Measurements from ENCODE around the gene PRKCE. TPM values are rescaled to one million over a fixed set of nuclear protein-coding genes. Genes with fewer than 3 reads are reported as not detected.
"Not testable (repeated sequence)": the region's sequence is repeated elsewhere in the genome, so short reads cannot be mapped to it uniquely, and the experiment has no call there.

PRKCE gene
- total RNA-seq, 1 donor from 2014 or later, result 46.5 TPM

GRCh38 chr2:45700407-45701013 is 49.0 kb downstream of the PRKCE start:
- DNase-seq, result no peak

- DNase-seq, result no peak
These were observed 53.8 kb downstream of the PRKCE start for GRCh38 chr2:45705233-45705632.

GRCh38 chr2:45706033-45706432 is 54.6 kb downstream of the PRKCE start:
- no peak for DNase-seq

- DNase-seq, result no peak
These were observed 55.5 kb downstream of the PRKCE start for GRCh38 chr2:45707006-45707405.

GRCh38 chr2:45707661-45708060 is 56.2 kb downstream of the PRKCE start:
- DNase-seq, result no peak

- DNase-seq, result no peak
These were observed 57.0 kb downstream of the PRKCE start for GRCh38 chr2:45708501-45708900.

- no peak for DNase-seq
These were observed 57.7 kb downstream of the PRKCE start for GRCh38 chr2:45709137-45709536.

GRCh38 chr2:45710468-45710867 is 59.0 kb downstream of the PRKCE start:
- DNase-seq, result no peak

GRCh38 chr2:45711224-45711623 is 59.7 kb downstream of the PRKCE start:
- DNase-seq, result no peak

GRCh38 chr2:45712570-45712969 is 61.1 kb downstream of the PRKCE start:
- DNase-seq, result no peak

- DNase-seq, result no peak
These were observed 61.7 kb downstream of the PRKCE start for GRCh38 chr2:45713136-45713535.

- no peak for DNase-seq
These were observed 62.1 kb downstream of the PRKCE start for GRCh38 chr2:45713591-45713990.

GRCh38 chr2:45714679-45715078 is 63.2 kb downstream of the PRKCE start:
- no peak for DNase-seq

GRCh38 chr2:45715601-45716379 is 64.3 kb downstream of the PRKCE start:
- no peak for DNase-seq

- not testable (repeated sequence) for DNase-seq
These were observed 65.0 kb downstream of the PRKCE start for GRCh38 chr2:45716432-45716831.

- no peak for DNase-seq
These were observed 65.4 kb downstream of the PRKCE start for GRCh38 chr2:45716915-45717314.

- no peak for DNase-seq
These were observed 68.7 kb downstream of the PRKCE start for GRCh38 chr2:45720210-45720609.

GRCh38 chr2:45721150-45721549 is 69.7 kb downstream of the PRKCE start:
- DNase-seq, result no peak

GRCh38 chr2:45722477-45722876 is 71.0 kb downstream of the PRKCE start:
- no peak for DNase-seq

- DNase-seq, result no peak
These were observed 72.4 kb downstream of the PRKCE start for GRCh38 chr2:45723857-45724256.

- DNase-seq, result no peak
These were observed 72.9 kb downstream of the PRKCE start for GRCh38 chr2:45724335-45724734.

GRCh38 chr2:45725731-45726130 is 74.3 kb downstream of the PRKCE start:
- no peak for DNase-seq

- DNase-seq, result no peak
These were observed 74.7 kb downstream of the PRKCE start for GRCh38 chr2:45726188-45726587.

GRCh38 chr2:45728458-45728942 is 77.0 kb downstream of the PRKCE start:
- DNase-seq, result no peak
